HepG2 (cell line): ENCODE results near the gene ALDH4A1. TPM values are rescaled to one million over a fixed set of nuclear protein-coding genes. Genes with fewer than 3 reads are reported as not detected.
A peak's percentile ranks its signal among the peaks of the same experiment; 100 is the strongest.

Experiments
- CBX2 ChIP-seq, 2 experiments: fragments of 200-600 bp in 1 of 2; sonication (generic); formaldehyde crosslinking in 1 of 2; IDR thresholded peaks; 2 replicates each; pipeline versions ENCODE4 v1.7.0 to v1.8.1; 2018 to 2022; ENCODE audit warnings: low read depth in 2 of 2, low read length in 1 of 2, mild to moderate bottlenecking in 1 of 2, missing genetic modification reagents in 1 of 2
- ETV5 ChIP-seq: IDR thresholded peaks from 2 replicates; pipeline ENCODE4 v1.6.1; 2018; ENCODE audit warnings: missing biosample characterization, missing genetic modification reagents, inconsistent platforms, borderline replicate concordance
- GZF1 ChIP-seq: sonication (generic); formaldehyde crosslinking; IDR thresholded peaks from 2 replicates; pipeline ENCODE4 v1.5.1; 2020; ENCODE audit warnings: mild to moderate bottlenecking, missing genetic modification reagents
- MIER3 ChIP-seq: IDR thresholded peaks from 2 replicates; pipeline ENCODE4 v1.6.1; 2016; ENCODE audit warnings: missing compliant biosample characterization, borderline replicate concordance
- NR2C2 ChIP-seq: sonication (generic); formaldehyde crosslinking; IDR thresholded peaks from 2 replicates; pipeline ENCODE4 v1.4.0; 2020; ENCODE audit warnings: missing genetic modification reagents, mild to moderate bottlenecking, moderate library complexity, borderline replicate concordance
- PCBP2 ChIP-seq: fragments of 200-400 bp; formaldehyde crosslinking; optimal IDR thresholded peaks from 2 replicates; pipeline ENCODE3; 2018; ENCODE audit warnings: low read length, low read depth; ENCODE audit not compliant: poor library complexity, severe bottlenecking
- RAD51 ChIP-seq: fragments of 450-650 bp; IDR thresholded peaks from 2 replicates; pipeline ENCODE4 v1.6.1; 2016; ENCODE audit warnings: borderline replicate concordance
- REL ChIP-seq: sonication (generic); formaldehyde crosslinking; conservative IDR thresholded peaks from 2 replicates; pipeline ENCODE4 v1.8.0; 2022; ENCODE audit warnings: mild to moderate bottlenecking, missing genetic modification reagents, moderate library complexity
- RFXAP ChIP-seq: sonication (generic); formaldehyde crosslinking; IDR thresholded peaks from 2 replicates; pipeline ENCODE4 v1.4.0; 2020; ENCODE audit warnings: missing genetic modification reagents, borderline replicate concordance
- THYN1 ChIP-seq: sonication (generic); formaldehyde crosslinking; IDR thresholded peaks from 2 replicates; pipeline ENCODE4 v1.8.1; 2023; ENCODE audit warnings: low read depth, mild to moderate bottlenecking, moderate library complexity, missing genetic modification reagents, borderline replicate concordance
- ZFP41 ChIP-seq: sonication (generic); formaldehyde crosslinking; IDR thresholded peaks from 2 replicates; pipeline ENCODE4 v1.4.0; 2020; ENCODE audit warnings: mild to moderate bottlenecking, missing genetic modification reagents, borderline replicate concordance
- ZNF17 ChIP-seq: sonication (generic); formaldehyde crosslinking; IDR thresholded peaks from 2 replicates; pipeline ENCODE4 v1.5.0; 2020; ENCODE audit warnings: mild to moderate bottlenecking, missing genetic modification reagents
- ZNF296 ChIP-seq: sonication (generic); formaldehyde crosslinking; conservative IDR thresholded peaks from 2 replicates; pipeline ENCODE4 v1.5.0; 2020; ENCODE audit warnings: mild to moderate bottlenecking, missing genetic modification reagents
- ZNF496 ChIP-seq: sonication (generic); formaldehyde crosslinking; IDR thresholded peaks from 2 replicates; pipeline ENCODE4 v1.8.1; 2023; ENCODE audit warnings: mild to moderate bottlenecking, moderate library complexity, missing genetic modification reagents; ENCODE audit not compliant: insufficient replicate concordance
- ZNF564 ChIP-seq: sonication (generic); formaldehyde crosslinking; IDR thresholded peaks from 2 replicates; pipeline ENCODE4 v1.8.1; 2023; ENCODE audit warnings: mild to moderate bottlenecking, missing genetic modification reagents
- ZNF605 ChIP-seq: sonication (generic); formaldehyde crosslinking; IDR thresholded peaks from 2 replicates; pipeline ENCODE4 v1.8.0; 2022; ENCODE audit warnings: mild to moderate bottlenecking, missing genetic modification reagents
- ZNF619 ChIP-seq: sonication (generic); formaldehyde crosslinking; IDR thresholded peaks from 2 replicates; pipeline ENCODE4 v1.4.0; 2020; ENCODE audit warnings: mild to moderate bottlenecking, missing genetic modification reagents
- polyA plus RNA-seq, 8 experiments: library from polyadenylated mRNA; depleted of rRNA in 3 of 8; stranded (reverse) in 7 of 8; unstranded in 1 of 8; fragments of >200 nt; fragmentation: Illumina TruSeq in 4 of 8; extraction: Trizol in 4 of 8; gene quantifications; 2 replicates each; pipeline versions ENCODE4 v1.2.1 to v1.2.3, GENCODE V29; 2011 to 2016; ENCODE audit warnings: low read depth in 4 of 8, missing spikeins in 1 of 8, mixed read lengths in 1 of 8; ENCODE audit not compliant: insufficient read depth in 1 of 8
- total RNA-seq, 5 experiments: library from RNA; depleted of rRNA; stranded (reverse); fragments of >200 nt; fragmentation: Illumina TruSeq; extraction: Trizol; gene quantifications; 2 replicates each; pipeline ENCODE4 v1.2.3, GENCODE V29; 2016; ENCODE audit warnings: low read depth in 1 of 5
- TF ChIP-seq, protein P1 (sequence below): sonication (generic); formaldehyde crosslinking; IDR thresholded peaks from 2 replicates; pipeline ENCODE4 v1.4.0; 2020; ENCODE audit warnings: missing genetic modification reagents, low read depth, mild to moderate bottlenecking, borderline replicate concordance
- TF ChIP-seq, protein P2 (sequence below): sonication (generic); formaldehyde crosslinking; IDR thresholded peaks from 2 replicates; pipeline ENCODE4 v1.5.1; 2020; ENCODE audit warnings: missing genetic modification reagents, mild to moderate bottlenecking, borderline replicate concordance
- TF ChIP-seq, protein P3 (sequence below): sonication (generic); formaldehyde crosslinking; IDR thresholded peaks from 2 replicates; pipeline ENCODE4 v1.8.1; 2022; ENCODE audit warnings: low read depth, mild to moderate bottlenecking, missing genetic modification reagents
- TF ChIP-seq, protein P4 (sequence below): sonication (generic); formaldehyde crosslinking; IDR thresholded peaks from 2 replicates; pipeline ENCODE4 v1.4.0; 2020; ENCODE audit warnings: missing genetic modification reagents, borderline replicate concordance

The ALDH4A1 gene
- total and polyA plus RNA-seq, 2 of the 13 experiments (the other 11 are each of a cell fraction or from before 2014, with no cell fraction given) = 76.4 to 240 TPM

DNA sequence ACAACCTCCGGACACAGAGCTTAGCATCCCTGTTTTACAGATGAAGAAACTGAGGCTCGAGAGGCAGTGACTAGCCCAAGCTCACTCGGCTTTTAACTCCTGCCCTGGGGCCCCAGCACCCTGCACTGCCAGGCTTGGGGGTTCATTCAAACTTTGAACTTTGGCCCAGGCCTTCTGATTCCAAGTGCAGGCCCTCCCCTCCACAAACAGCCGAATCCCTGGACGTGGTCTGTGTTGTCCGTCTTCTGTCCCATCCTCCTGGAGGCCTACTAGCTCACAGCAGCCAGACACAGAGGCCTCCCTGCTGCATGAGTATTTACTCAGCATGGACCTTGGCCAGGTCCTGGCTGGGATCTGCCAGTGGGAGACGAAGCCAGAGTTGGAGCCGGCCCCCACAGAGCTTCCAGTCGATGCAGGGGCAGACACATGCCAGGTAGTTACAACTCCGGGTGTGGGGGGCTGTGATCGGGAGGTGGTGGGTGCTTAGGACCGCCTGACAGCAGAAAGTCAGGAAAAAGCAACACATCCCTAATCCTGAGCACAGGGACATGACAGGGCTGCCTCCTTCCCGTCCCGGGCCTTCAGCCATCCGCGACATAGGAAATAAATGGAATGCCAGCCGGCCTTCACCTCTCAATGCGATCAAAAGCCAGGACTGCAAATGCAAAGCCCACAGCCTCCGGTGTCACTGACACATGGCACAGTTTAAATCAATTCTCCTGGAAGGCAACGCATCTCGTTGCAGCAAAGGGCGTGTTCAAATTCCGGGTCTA lies 46.7 kb upstream of the ALDH4A1 start (continued):
- TF ChIP-seq, protein P1, sequence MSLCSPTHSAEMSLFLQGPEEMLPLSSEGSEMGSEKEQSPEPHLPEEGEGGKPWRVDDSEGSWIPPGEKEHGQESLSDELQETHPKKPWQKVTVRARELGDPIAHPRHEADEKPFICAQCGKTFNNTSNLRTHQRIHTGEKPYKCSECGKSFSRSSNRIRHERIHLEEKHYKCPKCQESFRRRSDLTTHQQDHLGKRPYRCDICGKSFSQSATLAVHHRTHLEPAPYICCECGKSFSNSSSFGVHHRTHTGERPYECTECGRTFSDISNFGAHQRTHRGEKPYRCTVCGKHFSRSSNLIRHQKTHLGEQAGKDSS (CRISPR knock-in tag) = peak; percentile 65; the same call in 1 of the 2 replicates
- TF ChIP-seq, protein P2, sequence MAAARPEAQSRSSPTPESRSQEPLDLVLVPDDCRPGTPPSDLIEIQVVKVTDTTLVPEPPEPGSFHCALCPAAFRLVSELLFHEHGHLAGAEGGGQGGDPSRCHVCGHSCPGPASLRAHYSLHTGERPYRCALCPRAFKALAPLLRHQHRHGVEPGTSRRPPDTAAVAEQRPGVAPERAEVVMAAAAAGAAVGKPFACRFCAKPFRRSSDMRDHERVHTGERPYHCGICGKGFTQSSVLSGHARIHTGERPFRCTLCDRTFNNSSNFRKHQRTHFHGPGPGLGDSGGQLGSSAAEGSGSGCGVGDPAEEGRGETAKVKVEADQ = no peak
- TF ChIP-seq RFXAP (CRISPR knock-in tag) = peak; percentile 87
- peak; percentile 80; the same call in 1 of the 2 replicates for TF ChIP-seq ZNF619 (CRISPR knock-in tag)
- peak; percentile 69 for TF ChIP-seq ZNF605 (CRISPR knock-in tag)
- no peak for TF ChIP-seq CBX2 (IDR thresholded peaks at IDR 0.05; ENCODE audit: low read depth, low read length)
- TF ChIP-seq CBX2 (CRISPR knock-in tag; IDR thresholded peaks at IDR 0.05; ENCODE audit: low read depth) = no peak
- no peak for TF ChIP-seq ZNF17
- peak; percentile 77 for TF ChIP-seq NR2C2 (CRISPR knock-in tag)
- peak; percentile 91; the same call in 1 of the 2 replicates for TF ChIP-seq MIER3 (CRISPR knock-in tag)
- TF ChIP-seq, protein P3, sequence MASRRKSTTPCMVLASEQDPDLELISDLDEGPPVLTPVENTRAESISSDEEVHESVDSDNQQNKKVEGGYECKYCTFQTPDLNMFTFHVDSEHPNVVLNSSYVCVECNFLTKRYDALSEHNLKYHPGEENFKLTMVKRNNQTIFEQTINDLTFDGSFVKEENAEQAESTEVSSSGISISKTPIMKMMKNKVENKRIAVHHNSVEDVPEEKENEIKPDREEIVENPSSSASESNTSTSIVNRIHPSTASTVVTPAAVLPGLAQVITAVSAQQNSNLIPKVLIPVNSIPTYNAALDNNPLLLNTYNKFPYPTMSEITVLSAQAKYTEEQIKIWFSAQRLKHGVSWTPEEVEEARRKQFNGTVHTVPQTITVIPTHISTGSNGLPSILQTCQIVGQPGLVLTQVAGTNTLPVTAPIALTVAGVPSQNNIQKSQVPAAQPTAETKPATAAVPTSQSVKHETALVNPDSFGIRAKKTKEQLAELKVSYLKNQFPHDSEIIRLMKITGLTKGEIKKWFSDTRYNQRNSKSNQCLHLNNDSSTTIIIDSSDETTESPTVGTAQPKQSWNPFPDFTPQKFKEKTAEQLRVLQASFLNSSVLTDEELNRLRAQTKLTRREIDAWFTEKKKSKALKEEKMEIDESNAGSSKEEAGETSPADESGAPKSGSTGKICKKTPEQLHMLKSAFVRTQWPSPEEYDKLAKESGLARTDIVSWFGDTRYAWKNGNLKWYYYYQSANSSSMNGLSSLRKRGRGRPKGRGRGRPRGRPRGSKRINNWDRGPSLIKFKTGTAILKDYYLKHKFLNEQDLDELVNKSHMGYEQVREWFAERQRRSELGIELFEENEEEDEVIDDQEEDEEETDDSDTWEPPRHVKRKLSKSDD (CRISPR knock-in tag) = no peak
- TF ChIP-seq, protein P4, sequence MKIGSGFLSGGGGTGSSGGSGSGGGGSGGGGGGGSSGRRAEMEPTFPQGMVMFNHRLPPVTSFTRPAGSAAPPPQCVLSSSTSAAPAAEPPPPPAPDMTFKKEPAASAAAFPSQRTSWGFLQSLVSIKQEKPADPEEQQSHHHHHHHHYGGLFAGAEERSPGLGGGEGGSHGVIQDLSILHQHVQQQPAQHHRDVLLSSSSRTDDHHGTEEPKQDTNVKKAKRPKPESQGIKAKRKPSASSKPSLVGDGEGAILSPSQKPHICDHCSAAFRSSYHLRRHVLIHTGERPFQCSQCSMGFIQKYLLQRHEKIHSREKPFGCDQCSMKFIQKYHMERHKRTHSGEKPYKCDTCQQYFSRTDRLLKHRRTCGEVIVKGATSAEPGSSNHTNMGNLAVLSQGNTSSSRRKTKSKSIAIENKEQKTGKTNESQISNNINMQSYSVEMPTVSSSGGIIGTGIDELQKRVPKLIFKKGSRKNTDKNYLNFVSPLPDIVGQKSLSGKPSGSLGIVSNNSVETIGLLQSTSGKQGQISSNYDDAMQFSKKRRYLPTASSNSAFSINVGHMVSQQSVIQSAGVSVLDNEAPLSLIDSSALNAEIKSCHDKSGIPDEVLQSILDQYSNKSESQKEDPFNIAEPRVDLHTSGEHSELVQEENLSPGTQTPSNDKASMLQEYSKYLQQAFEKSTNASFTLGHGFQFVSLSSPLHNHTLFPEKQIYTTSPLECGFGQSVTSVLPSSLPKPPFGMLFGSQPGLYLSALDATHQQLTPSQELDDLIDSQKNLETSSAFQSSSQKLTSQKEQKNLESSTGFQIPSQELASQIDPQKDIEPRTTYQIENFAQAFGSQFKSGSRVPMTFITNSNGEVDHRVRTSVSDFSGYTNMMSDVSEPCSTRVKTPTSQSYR = peak; percentile 62; the same call in 1 of the 2 replicates
- peak; percentile 83; the same call in 1 of the 2 replicates for TF ChIP-seq ZFP41 (CRISPR knock-in tag)
- no peak for TF ChIP-seq ZNF496
- no peak for TF ChIP-seq PCBP2
- TF ChIP-seq ZNF296 = peak; percentile 60; the same call in 1 of the 2 replicates
- TF ChIP-seq ZNF564 (CRISPR knock-in tag) = peak; percentile 76
- no peak for TF ChIP-seq GZF1
- TF ChIP-seq THYN1 (CRISPR knock-in tag) = 0 out of 2 replicates have a peak, but pooled peaks have one; percentile 12
- no peak for TF ChIP-seq RAD51
- TF ChIP-seq REL = 0 out of 2 replicates have a peak, but pooled peaks have one; percentile 86
- TF ChIP-seq ETV5 (CRISPR knock-in tag) = peak; percentile 39; the same call in 1 of the 2 replicates
